Measurements from ENCODE around the gene CDC14B. TPM values are rescaled to one million over a fixed set of nuclear protein-coding genes. Genes with fewer than 3 reads are reported as not detected.
"Not testable (repeated sequence)": the region's sequence is repeated elsewhere in the genome, so short reads cannot be mapped to it uniquely, and the experiment has no call there.

Gene CDC14B
- total RNA-seq, 2 donors from 2014 or later, result 12.7 to 17.3 TPM

DNA sequence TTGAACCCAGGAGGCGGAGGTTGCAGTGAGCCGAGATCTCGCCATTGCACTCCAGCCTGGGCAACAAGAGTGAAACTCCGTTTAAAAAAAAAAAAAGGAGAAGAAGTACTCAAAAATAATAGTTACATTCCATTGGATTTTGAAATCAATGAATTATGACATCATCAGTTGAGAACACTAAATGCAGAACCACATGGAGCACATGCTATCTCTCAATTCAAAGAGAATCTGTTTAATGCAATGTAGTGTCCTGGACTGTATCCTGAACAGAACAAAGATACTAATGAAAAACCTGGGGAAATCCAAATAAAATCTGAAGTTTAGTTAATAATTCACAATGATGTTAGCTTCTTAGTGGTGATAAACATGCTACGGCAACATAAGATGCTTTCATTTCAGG is 20.3 kb downstream of the CDC14B start:
- no peaks in the 10 kb centered on the region for H3K36me3 ChIP-seq
- H3K9me3 ChIP-seq, result no peaks in the 10 kb centered on the region
- no peak for DNase-seq
- no peak overlapping the region for H3K9ac ChIP-seq (ENCODE audit: low read depth in 2 of 2, low read length in 2 of 2)
- no peak overlapping the region for H3K4me3 ChIP-seq
- H3K4me1 ChIP-seq, result no peaks in the 10 kb centered on the region
- no peaks in the 10 kb centered on the region for H3K27me3 ChIP-seq
- TF ChIP-seq, protein P1, sequence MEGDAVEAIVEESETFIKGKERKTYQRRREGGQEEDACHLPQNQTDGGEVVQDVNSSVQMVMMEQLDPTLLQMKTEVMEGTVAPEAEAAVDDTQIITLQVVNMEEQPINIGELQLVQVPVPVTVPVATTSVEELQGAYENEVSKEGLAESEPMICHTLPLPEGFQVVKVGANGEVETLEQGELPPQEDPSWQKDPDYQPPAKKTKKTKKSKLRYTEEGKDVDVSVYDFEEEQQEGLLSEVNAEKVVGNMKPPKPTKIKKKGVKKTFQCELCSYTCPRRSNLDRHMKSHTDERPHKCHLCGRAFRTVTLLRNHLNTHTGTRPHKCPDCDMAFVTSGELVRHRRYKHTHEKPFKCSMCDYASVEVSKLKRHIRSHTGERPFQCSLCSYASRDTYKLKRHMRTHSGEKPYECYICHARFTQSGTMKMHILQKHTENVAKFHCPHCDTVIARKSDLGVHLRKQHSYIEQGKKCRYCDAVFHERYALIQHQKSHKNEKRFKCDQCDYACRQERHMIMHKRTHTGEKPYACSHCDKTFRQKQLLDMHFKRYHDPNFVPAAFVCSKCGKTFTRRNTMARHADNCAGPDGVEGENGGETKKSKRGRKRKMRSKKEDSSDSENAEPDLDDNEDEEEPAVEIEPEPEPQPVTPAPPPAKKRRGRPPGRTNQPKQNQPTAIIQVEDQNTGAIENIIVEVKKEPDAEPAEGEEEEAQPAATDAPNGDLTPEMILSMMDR (IDR thresholded peaks at IDR 0.05), result no peak
- no peak overlapping the region for H3K27ac ChIP-seq
- intact Hi-C loops (cut with DNase I), result no loop called here

DNA sequence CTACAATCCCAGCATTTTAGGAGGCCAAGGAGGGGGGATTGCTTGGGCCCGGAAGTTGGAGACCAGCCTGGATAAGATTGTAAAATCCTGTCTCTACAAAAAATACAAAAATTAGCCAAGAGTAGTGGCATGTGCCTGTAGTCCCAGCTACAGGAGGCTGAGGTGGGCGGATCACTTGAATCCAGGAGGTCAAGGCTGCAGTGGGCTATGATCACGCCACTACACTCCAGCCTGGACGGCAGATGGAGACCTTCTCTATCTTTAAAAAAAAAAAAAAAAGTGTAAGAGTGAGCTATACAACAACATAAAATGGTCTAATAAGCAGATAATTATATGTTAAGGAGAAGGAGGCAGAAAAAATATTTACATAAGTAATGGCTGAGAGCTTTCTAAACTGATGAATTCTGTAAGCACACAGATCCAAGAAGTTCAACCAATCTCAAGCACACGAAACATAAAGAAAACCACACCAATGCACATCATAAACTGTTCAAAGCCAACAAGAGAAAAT is 23.0 kb downstream of the CDC14B start:
- TF ChIP-seq, protein P1 (IDR thresholded peaks at IDR 0.05), result no peak
- no peaks in the 10 kb centered on the region for H3K36me3 ChIP-seq
- intact Hi-C loops (cut with DNase I), result no loop called here
- H3K4me3 ChIP-seq, result no peak overlapping the region
- no peaks in the 10 kb centered on the region for H3K4me1 ChIP-seq
- H3K27ac ChIP-seq, result no peak overlapping the region
- no peaks in the 10 kb centered on the region for H3K27me3 ChIP-seq
- no peaks in the 10 kb centered on the region for H3K9me3 ChIP-seq
- no peak for DNase-seq
- no peak overlapping the region for H3K9ac ChIP-seq (ENCODE audit: low read depth in 2 of 2, low read length in 2 of 2)

DNA sequence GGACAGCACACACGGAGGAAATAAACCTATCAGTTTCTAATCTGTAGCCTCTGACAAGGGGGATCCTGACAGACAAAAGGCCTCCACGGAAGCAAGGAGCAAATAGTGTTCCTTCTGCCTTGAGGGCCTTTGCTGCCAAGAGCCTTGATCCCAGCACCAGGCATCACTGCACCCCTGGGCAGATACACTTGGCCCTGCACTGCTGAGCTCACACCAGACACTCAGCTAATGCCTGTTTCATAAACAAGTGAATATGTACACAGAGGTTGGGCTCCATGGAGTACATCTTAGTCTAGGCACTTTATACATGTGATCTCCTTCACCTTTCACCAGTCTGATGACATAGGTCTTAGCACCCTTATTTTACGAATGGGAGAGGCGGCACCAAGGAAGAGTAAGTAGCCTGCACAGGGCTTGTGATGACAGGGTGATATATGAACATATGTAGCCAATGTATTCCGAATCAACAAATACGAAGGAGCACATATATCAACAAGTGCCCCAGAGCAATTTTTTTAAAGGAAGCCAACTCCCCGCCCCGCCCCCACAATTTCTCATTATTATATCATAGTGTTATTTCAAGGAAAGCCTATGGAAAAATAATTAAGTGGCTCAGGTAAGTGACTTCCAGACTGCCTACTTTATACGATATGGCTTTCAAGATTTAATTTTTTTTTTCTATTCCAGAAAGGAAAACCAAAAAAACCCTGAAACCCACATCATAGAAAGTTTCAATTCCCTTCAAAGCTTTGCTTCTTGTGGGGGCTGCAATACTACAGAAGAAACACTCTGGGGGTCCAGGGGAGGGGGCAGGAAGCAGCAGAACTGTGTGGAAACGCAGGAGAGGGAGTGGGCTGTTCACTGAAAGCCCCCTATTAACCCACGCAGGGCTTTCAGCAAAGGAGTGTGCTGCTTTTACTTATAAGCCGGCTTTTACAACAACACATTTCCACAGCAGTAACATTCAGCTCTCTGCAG is 32.0 kb downstream of the CDC14B start:
- H3K27ac ChIP-seq, result no peak overlapping the region
- H3K9ac ChIP-seq (ENCODE audit: low read depth in 2 of 2, low read length in 2 of 2), result no peak overlapping the region
- intact Hi-C loops (cut with DNase I), result no loop called here
- TF ChIP-seq, protein P1 (IDR thresholded peaks at IDR 0.05), result no peak
- no peak for DNase-seq
- no peaks in the 10 kb centered on the region for H3K9me3 ChIP-seq
- H3K36me3 ChIP-seq, result no peaks in the 10 kb centered on the region
- no peaks in the 10 kb centered on the region for H3K4me1 ChIP-seq
- H3K4me3 ChIP-seq, result no peak overlapping the region
- H3K27me3 ChIP-seq, result no peaks in the 10 kb centered on the region

DNA sequence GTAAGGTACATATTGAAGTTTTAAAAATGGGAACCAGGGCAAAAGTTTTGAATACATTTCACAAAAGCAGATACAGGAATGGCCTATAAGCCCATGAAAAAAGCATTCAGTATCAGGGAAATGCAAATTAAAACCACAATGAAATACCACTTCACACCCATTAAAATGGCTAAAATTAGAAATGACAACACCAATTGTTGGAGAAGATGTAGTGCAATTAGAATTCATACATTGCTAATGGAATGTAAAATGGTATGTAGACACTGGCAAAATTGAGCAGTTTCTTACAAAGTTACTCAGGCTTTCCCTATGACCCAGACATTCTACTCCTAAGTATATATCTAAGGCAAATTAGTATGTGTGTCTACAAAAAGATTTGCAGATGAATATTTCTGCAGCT is 34.2 kb downstream of the CDC14B start:
- TF ChIP-seq, protein P1 (IDR thresholded peaks at IDR 0.05), result no peak
- Histone ChIP-seq H3K9ac (ENCODE audit: low read depth in 2 of 2, low read length in 2 of 2) (no peak overlapping the region), H3K4me1 (no peaks in the 10 kb centered on the region), H3K36me3 (no peaks in the 10 kb centered on the region), H3K4me3 (no peak overlapping the region), H3K27me3 (no peaks in the 10 kb centered on the region), H3K9me3 (no peaks in the 10 kb centered on the region), H3K27ac (no peak overlapping the region)
- intact Hi-C loops (cut with DNase I), result no loop called here
- DNase-seq, result no peak

DNA sequence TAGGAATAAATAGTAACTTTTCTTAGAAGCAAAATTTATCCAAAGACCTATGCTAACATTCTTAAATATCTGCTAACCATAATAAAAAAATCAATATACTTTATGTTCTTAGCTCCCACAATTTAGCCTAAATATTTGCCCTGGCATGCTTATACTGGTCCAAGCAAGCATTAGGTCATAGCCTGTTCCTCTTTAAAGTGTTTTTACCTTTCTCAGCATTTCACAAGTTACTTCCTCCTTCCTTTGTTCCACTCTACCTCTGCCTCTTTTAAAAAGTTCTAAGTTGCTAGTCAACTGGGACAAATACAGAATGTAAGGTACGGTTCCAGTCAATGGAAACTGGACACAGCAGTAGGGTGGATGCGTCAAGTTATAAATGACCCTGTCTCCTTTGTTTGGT is 37.4 kb downstream of the CDC14B start:
- intact Hi-C loops (cut with DNase I); H3K27me3 ChIP-seq; H3K4me1 ChIP-seq; H3K4me3 ChIP-seq; H3K27ac ChIP-seq; H3K36me3 ChIP-seq; DNase-seq; H3K9ac ChIP-seq (ENCODE audit: low read depth in 2 of 2, low read length in 2 of 2); H3K9me3 ChIP-seq: not testable (repeated sequence)

DNA sequence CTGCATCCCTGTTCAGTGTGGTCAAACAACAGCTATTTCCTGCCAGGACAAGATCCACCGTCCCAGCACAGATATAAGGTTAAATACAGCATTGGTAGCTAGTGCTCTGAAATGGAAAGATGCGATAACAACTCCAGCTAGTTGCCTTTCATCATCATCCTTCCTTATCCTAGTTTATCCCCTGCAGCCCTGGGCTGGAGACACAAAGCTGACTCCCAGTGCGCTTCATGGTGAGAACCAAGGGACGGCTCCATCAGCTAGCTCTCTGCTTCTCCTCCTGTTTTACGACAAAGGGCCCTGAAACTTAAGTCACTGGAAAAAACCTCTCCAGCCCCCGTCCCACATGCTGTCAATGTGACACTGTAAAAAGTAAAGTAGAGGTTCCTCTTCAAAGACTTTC is 37.9 kb downstream of the CDC14B start:
- Histone ChIP-seq H3K27me3 (no peaks in the 10 kb centered on the region), H3K27ac (no peak overlapping the region), H3K4me1 (no peaks in the 10 kb centered on the region), H3K9me3 (no peaks in the 10 kb centered on the region), H3K4me3 (no peak overlapping the region), H3K9ac (ENCODE audit: low read depth in 2 of 2, low read length in 2 of 2) (no peak overlapping the region), H3K36me3 (no peaks in the 10 kb centered on the region)
- TF ChIP-seq, protein P1 (IDR thresholded peaks at IDR 0.05), result no peak
- intact Hi-C loops (cut with DNase I), result no loop called here
- no peak for DNase-seq
